K562 (cell line): ENCODE results near the gene KIF23. TPM values are rescaled to one million over a fixed set of nuclear protein-coding genes. Genes with fewer than 3 reads are reported as not detected.

Experiments
- ATF6 ChIP-seq: sonication (generic); formaldehyde crosslinking; IDR thresholded peaks from 2 replicates; pipeline ENCODE4 v1.4.0; 2020; ENCODE audit warnings: mild to moderate bottlenecking, missing genetic modification reagents
- CBX1 ChIP-seq: sonication (generic); IDR thresholded peaks from 2 replicates; pipeline ENCODE4 v1.6.1; 2016; ENCODE audit warnings: antibody characterized with exemption, low read depth, mild to moderate bottlenecking
- CGGBP1 ChIP-seq: fragments of 250-450 bp; sonication (Bioruptor Pico); IDR thresholded peaks from 2 replicates; pipeline ENCODE4 v1.9.0; 2021; ENCODE audit warnings: mild to moderate bottlenecking
- CTCFL ChIP-seq: IDR thresholded peaks from 2 replicates; pipeline ENCODE4 v1.6.1; 2011; ENCODE audit warnings: borderline replicate concordance, low read depth, mild to moderate bottlenecking, moderate library complexity, low read length; ENCODE audit not compliant: insufficient read depth, poor library complexity, severe bottlenecking
- ELF1 ChIP-seq: fragments of 200-800 bp; sonication (Bioruptor generic); IDR thresholded peaks from 2 replicates; pipeline ENCODE4 v1.6.1; 2016; ENCODE audit warnings: missing genetic modification characterization, missing compliant biosample characterization
- FOXP1 ChIP-seq: sonication (generic); formaldehyde crosslinking; IDR thresholded peaks from 2 replicates; pipeline ENCODE4 v1.8.0; 2022; ENCODE audit warnings: mild to moderate bottlenecking, missing genetic modification reagents
- IRF9 ChIP-seq: fragments of 450-650 bp; IDR thresholded peaks from 2 replicates; pipeline ENCODE4 v1.6.1; 2016; ENCODE audit warnings: missing biosample characterization, missing genetic modification characterization
- KAT8 ChIP-seq: fragments of 450-650 bp; IDR thresholded peaks from 2 replicates; pipeline ENCODE4 v1.6.1; 2016; ENCODE audit warnings: low read depth, mild to moderate bottlenecking
- KLF6 ChIP-seq: fragments of 250-450 bp; sonication (Bioruptor Pico); IDR thresholded peaks from 2 replicates; pipeline ENCODE4 v1.4.0; 2020; ENCODE audit warnings: mild to moderate bottlenecking, moderate library complexity, borderline replicate concordance
- MED1 ChIP-seq: sonication (generic); formaldehyde crosslinking; IDR thresholded peaks from 2 replicates; pipeline ENCODE4 v1.8.1; 2023; ENCODE audit warnings: missing genetic modification reagents, borderline replicate concordance
- MYNN ChIP-seq, 2 experiments: sonication (generic); formaldehyde crosslinking in 1 of 2; IDR thresholded peaks; 2 replicates each; pipeline versions ENCODE4 v1.5.0 to v1.6.1; 2016 to 2020; ENCODE audit warnings: antibody characterized with exemption in 1 of 2, missing genetic modification reagents in 1 of 2
- OTX1 ChIP-seq: fragments of 450-650 bp; formaldehyde crosslinking; IDR thresholded peaks from 2 replicates; pipeline ENCODE4 v1.4.0; 2022; ENCODE audit warnings: mild to moderate bottlenecking
- RBM14 ChIP-seq: fragments of 200-400 bp; formaldehyde crosslinking; IDR thresholded peaks from 2 replicates; pipeline ENCODE4 v1.6.1; 2018; ENCODE audit warnings: low read depth, mild to moderate bottlenecking, low read length, moderate library complexity, borderline replicate concordance; ENCODE audit not compliant: insufficient read depth
- RBM15 ChIP-seq: fragments of 200-400 bp; formaldehyde crosslinking; IDR thresholded peaks from 2 replicates; pipeline ENCODE4 v1.6.1; 2018; ENCODE audit warnings: mild to moderate bottlenecking, low read length, moderate library complexity; ENCODE audit not compliant: insufficient read depth
- RBM34 ChIP-seq: fragments of 200-400 bp; formaldehyde crosslinking; IDR thresholded peaks from 2 replicates; pipeline ENCODE4 v1.6.1; 2018; ENCODE audit warnings: low read length, borderline replicate concordance; ENCODE audit not compliant: insufficient read depth
- RUNX1 ChIP-seq: sonication (generic); IDR thresholded peaks from 2 replicates; pipeline ENCODE4 v1.6.1; 2016; ENCODE audit warnings: antibody characterized with exemption, low read depth
- SREBF1 ChIP-seq: fragments of 150-350 bp; IDR thresholded peaks from 2 replicates; pipeline ENCODE4 v1.6.1; 2014; ENCODE audit warnings: antibody characterized with exemption, low read depth, low read length, borderline replicate concordance
- TBL1XR1 ChIP-seq, 2 experiments: IDR thresholded peaks; 2 replicates each; pipeline ENCODE4 v1.6.1; 2012; ENCODE audit warnings: improper control_type of control experiment in 2 of 2, low read length in 2 of 2, mild to moderate bottlenecking in 1 of 2
- TCF3 ChIP-seq: sonication (generic); formaldehyde crosslinking; IDR thresholded peaks from 2 replicates; pipeline ENCODE4 v1.4.0; 2020; ENCODE audit warnings: mild to moderate bottlenecking, missing genetic modification reagents
- U2AF2 ChIP-seq: fragments of 200-400 bp; formaldehyde crosslinking; optimal IDR thresholded peaks from 2 replicates; pipeline ENCODE3; 2017; ENCODE audit warnings: low read depth, mild to moderate bottlenecking, low read length
- ZNF124 ChIP-seq: sonication (generic); formaldehyde crosslinking; IDR thresholded peaks from 2 replicates; pipeline ENCODE4 v1.8.1; 2022; ENCODE audit warnings: missing genetic modification reagents
- ZNF174 ChIP-seq: fragments of 250-450 bp; sonication (Bioruptor Pico); IDR thresholded peaks from 2 replicates; pipeline ENCODE4 v1.4.0; 2020; ENCODE audit warnings: mild to moderate bottlenecking
- ZNF785 ChIP-seq: fragments of 250-450 bp; sonication (Bioruptor Pico); IDR thresholded peaks from 2 replicates; pipeline ENCODE4 v1.4.0; 2020; ENCODE audit warnings: mild to moderate bottlenecking
- polyA plus RNA-seq, 8 experiments: library from polyadenylated mRNA; depleted of rRNA in 4 of 8; stranded (reverse) in 5 of 8; unstranded in 3 of 8; fragments of >200 nt; fragmentation: Nextera tagmentation in 2 of 8; fragmentation: Illumina TruSeq in 1 of 8; extraction: Ambion mirVana in 2 of 8; extraction: Trizol in 1 of 8; gene quantifications; 2 replicates each; pipeline versions ENCODE4 v1.2.1 to v1.2.3, GENCODE V29; 2011 to 2014; ENCODE audit warnings: inconsistent platforms in 1 of 8, missing spikeins in 1 of 8
- total RNA-seq, 7 experiments: library from RNA; depleted of rRNA in 6 of 7; stranded (reverse); fragments of >200 nt in 6 of 7; fragmentation: Illumina TruSeq in 2 of 7; extraction: Trizol in 2 of 7; gene quantifications; 2 replicates each; pipeline versions ENCODE4 v1.2.1 to v1.2.3, GENCODE V29; 2011 to 2021; ENCODE audit warnings: low replicate concordance in 1 of 7

The KIF23 gene
- total and polyA plus RNA-seq, 9 of the 15 experiments (the other 6 are each of a cell fraction or from before 2014, with no cell fraction given), result 29.4 to 58.2 (median 41.9) TPM

GRCh38 chr15:69462493-69463181, 48.5 kb downstream of the KIF23 start (continued):
- no peak; the same call in 1 of the 2 replicates for TF ChIP-seq ATF6 (CRISPR knock-in tag)
- no peak for TF ChIP-seq KLF6 (CRISPR knock-in tag)
- no peak for TF ChIP-seq ZNF124 (CRISPR knock-in tag)
- TF ChIP-seq RUNX1, result no peak
- TF ChIP-seq KAT8, result no peak
- no peak for TF ChIP-seq SREBF1
- TF ChIP-seq ZNF785 (CRISPR knock-in tag), result no peak
- no peak for TF ChIP-seq CBX1
- TF ChIP-seq FOXP1 (CRISPR knock-in tag), result no peak
- no peak for TF ChIP-seq U2AF2
- peak; percentile 15; the same call in 1 of the 2 replicates for TF ChIP-seq TCF3 (CRISPR knock-in tag)
- TF ChIP-seq IRF9 (tag), result no peak
- 0 out of 2 replicates have a peak, but pooled peaks have one; percentile 13 for TF ChIP-seq OTX1 (CRISPR knock-in tag)
- TF ChIP-seq ZNF174 (CRISPR knock-in tag), result no peak
- TF ChIP-seq MED1, result no peak
- TF ChIP-seq CTCFL, result peak; percentile 69
- TF ChIP-seq TBL1XR1 (IDR thresholded peaks at IDR 0.05; ENCODE audit: low read length in 2 of 2), result 0 out of 4 replicates have a peak, but pooled peaks of 1 of the 2 experiments have one; percentile 48
- no peak for TF ChIP-seq ELF1
- no peak for TF ChIP-seq RBM14
- TF ChIP-seq RBM15, result no peak
- TF ChIP-seq MYNN (IDR thresholded peaks at IDR 0.05), result no peak
- no peak for TF ChIP-seq MYNN (CRISPR knock-in tag; IDR thresholded peaks at IDR 0.05)
- 0 out of 2 replicates have a peak, but pooled peaks have one; percentile 45 for TF ChIP-seq CGGBP1
- no peak for TF ChIP-seq RBM34
